Stimulated activated CD4-positive, alpha-beta T cell treated with anti-CD3 and anti-CD28 coated beads, TNF-alpha, amount 100 ng/mL, for 48 hours (primary cell): ENCODE measurements around the gene FNIP1.
"Not testable (repeated sequence)": the region's sequence is repeated elsewhere in the genome, so short reads cannot be mapped to it uniquely, and the experiment has no call there.

Experiments
- DNase-seq, 3 donors: peaks; one replicate each; pipeline ENCODE4 v3.0.0-alpha.2; 2020; ENCODE audit warnings: low read depth in 3 of 3

The FNIP1 gene

GRCh38 chr5:131684595-131684994 is 112.2 kb downstream of the FNIP1 start:
- no peak for DNase-seq

DNA sequence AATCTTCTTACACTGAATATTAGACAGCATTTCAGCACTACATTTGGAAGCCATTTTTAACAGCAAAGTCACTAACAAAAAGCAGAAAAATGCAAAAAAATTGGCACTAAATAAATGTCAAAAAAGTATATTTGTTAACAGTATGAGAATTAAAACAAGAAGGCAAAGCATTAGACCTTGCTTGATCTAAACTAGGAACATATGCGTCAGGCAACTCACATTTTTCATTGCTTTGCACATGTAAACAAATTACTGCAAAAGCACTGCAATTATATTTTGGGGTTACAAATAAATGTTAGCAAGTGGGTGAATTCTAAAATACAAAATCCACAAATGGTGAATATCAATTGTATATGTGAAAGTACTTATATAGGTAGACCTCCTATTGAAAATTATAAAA is 112.8 kb downstream of the FNIP1 start:
- DNase-seq = no peak

DNA sequence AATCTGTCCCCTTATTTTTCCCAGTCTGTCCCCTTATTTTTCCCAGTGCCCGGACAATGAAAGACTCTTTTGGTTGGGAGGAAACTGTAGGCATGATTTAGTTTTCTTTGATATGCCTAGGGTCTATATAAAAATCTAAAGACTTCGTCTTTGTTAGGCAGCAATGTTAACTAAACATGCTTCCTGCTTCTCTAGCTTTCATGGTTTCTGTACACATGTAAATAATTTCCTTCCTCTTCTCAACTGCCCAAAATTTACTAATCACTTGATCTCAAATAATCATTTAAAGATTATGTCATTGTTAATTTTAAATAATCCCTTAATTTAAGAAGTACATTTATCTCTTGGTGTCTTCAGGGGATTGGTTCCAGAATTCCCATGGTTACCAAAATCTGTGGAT is 114.0 kb downstream of the FNIP1 start:
- DNase-seq = no peak

- no peak for DNase-seq
These were observed 114.6 kb downstream of the FNIP1 start for GRCh38 chr5:131682175-131682574.

GRCh38 chr5:131679911-131680310 is 116.9 kb downstream of the FNIP1 start:
- DNase-seq = no peak

- DNase-seq = not testable (repeated sequence)
These were observed 118.5 kb downstream of the FNIP1 start for GRCh38 chr5:131678273-131678672.

DNA sequence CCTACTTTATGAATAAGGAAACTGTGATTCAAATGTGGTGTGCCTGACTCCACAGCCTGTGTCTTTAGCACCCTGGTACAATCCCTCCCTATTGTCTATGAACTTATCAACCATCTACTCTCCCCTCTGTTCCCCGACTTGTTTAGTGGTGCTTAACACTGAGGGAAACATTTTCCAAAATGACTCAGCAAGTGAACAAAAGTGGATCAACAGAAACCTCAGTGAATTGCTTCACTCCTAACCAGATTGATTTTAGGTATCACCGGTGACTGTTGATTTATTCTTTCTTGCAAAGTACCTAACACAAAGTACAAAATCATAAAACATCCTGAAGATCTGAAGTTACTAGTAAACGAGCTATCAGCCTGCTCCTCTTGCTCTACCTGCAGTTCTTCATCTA is 119.7 kb downstream of the FNIP1 start:
- no peak for DNase-seq

- no peak for DNase-seq
These were observed 124.0 kb downstream of the FNIP1 start for GRCh38 chr5:131672776-131673175.

GRCh38 chr5:131671994-131672655 is 124.7 kb downstream of the FNIP1 start:
- no peak for DNase-seq

DNA sequence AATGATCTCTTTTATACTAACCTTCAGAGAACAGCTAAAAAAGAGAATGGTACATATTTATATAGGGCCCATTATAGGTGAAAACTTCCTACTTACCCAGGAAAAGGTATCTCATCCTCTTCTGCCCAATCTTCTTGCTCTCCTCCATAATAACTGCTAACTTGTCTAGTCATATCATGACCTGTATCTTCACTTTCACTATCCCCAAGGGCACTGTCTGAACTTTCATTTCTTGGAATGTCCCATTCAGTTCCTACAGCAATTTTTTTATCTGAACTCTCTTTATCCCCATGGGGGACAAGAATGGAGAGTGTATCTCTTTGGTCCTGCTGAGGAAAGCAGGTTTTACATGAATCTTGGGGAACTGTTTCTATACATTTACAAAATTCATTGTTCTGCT is 125.4 kb downstream of the FNIP1 start:
- DNase-seq = no peak

GRCh38 chr5:131664929-131665328 is 131.9 kb downstream of the FNIP1 start:
- DNase-seq = no peak

DNA sequence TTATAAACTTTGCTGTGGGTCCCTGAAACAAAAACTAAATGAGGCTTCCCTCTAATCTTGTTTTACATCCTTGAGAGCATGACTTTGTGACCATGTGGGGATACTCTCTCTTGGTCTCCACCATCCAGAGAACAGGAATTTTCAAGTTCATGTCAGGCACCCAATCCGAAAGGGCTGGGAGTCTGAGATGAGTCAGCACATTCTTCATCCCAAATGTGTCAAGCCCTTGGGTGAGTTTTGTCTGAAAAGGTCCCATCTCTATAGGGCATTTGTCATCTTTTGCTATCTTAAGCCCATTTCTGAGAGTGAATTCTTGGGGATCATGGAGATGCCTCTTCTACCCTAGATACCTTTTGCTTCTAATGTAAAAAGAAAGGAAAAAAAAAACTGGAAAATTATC is 134.9 kb downstream of the FNIP1 start:
- no peak for DNase-seq

GRCh38 chr5:131659841-131660240 is 137.0 kb downstream of the FNIP1 start:
- DNase-seq = no peak

DNA sequence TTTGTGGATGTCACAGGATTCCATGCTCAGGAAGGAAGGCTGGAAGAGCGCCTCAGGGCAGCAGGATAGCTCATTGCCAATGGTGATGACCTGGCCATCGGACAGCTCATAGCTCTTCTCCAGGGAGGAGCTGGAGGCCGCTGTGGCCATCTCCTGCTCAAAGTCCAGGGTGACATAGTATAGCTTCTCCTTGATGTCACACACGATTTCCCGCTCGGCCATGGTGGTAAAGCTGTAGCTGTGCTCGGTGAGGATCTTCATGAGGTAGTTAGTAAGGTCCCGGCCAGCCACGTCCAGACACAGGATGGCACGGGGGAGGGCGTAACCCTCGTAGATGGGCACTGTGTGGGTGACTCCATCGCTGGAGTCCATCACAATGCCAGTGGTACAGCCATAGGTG is 137.5 kb downstream of the FNIP1 start:
- no peak for DNase-seq

GRCh38 chr5:131654776-131655175 is 142.0 kb downstream of the FNIP1 start:
- DNase-seq = no peak

DNA sequence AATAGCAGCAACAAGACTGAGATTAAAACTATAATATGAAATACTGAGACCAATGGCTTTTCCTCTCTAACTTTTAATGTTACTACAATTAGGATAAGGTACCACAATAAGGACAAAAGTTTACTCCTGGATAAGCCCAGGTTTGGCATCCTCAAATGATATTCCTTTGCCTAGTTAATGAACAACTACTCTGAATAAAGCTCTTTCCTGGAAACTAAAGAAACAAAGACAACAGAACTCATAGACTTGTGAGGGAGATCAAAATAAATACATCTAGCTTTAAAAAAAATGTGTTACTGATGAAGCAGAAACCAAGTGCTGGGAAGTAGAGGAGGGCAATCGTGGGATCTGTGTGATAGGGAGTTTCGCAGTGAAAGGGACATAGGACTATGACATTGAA is 142.5 kb downstream of the FNIP1 start:
- no peak for DNase-seq

GRCh38 chr5:131649161-131649560 is 147.7 kb downstream of the FNIP1 start:
- no peak for DNase-seq

DNA sequence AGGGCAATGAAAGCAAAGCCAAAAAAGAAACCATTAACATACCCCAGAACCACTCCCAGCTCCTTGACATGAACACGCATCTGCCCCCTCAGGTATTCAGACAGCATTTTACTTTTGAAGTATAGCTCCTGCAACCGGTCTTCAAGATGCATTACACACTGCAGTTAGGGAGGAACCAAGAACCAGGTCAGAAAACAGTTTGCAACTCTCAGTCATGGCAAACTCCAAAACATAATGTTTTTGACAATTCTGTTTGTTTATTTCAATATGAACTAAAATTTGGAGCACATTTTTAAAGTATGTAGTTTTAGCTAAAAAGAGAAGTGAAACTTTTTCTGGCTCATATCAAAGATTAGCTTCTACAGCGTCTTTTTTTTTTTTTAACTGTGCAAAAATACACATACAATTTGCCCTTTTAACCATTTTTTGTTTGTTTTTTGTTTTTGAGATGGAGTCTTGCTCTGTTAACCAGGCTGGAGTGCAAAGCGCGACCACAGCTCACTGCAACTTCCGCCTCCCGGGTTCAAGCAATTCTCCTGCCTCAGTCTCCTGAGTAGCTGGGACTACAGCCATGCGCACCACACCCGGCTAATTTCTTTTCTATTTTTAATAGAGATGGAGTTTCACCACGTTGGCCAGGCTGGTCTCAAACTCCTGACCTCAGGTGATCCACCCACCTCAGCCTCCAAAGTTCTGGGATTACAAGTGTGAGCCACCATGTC is 149.6 kb downstream of the FNIP1 start:
- DNase-seq = no peak

GRCh38 chr5:131644822-131645221 is 152.0 kb downstream of the FNIP1 start:
- no peak for DNase-seq

DNA sequence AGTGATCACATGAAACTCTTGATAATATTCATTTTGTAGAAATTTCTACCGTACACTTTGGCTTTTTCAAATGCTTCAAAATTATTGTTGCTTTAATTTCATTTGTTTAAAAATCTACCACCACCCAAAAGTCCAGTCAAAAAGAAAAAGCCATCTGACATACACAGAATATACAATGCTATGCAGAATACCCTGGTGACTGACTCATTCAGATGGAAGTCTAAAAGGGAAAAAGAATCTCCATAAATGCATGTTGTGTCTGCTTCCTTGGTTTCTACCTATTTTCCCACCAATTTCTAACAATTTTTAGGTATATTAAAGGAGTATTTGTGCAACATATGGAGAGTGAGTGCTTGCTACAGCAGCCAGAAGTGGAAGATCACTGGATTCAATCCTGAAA is 152.4 kb downstream of the FNIP1 start:
- DNase-seq = no peak

- DNase-seq = no peak
These were observed 155.3 kb downstream of the FNIP1 start for GRCh38 chr5:131641494-131641893.

- peak; percentile 18 to 45 (median 44) for DNase-seq
These were observed 156.6 kb downstream of the FNIP1 start for GRCh38 chr5:131640043-131640856.

- no peak for DNase-seq
These were observed 157.7 kb downstream of the FNIP1 start for GRCh38 chr5:131639148-131639547.
